Activated naive CD8-positive, alpha-beta T cell treated with anti-CD3 and anti-CD28 coated beads, Interleukin-2, amount 10 ng/mL, durations not matched to agents 7 days and 5 days (primary cell): ENCODE data around the gene UQCRC2. TPM values are rescaled to one million over a fixed set of nuclear protein-coding genes. Genes with fewer than 3 reads are reported as not detected.

Experiments
- ATAC-seq: fragments of 150-1000 bp; cut with Tn5 transposase; one replicate; pipeline ENCODE4 v1.10.0; 2021; ENCODE audit warnings: low read depth, moderate library complexity
- POLR2A ChIA-PET: fragments of 350-600 bp; sonication (Branson Sonifier 250); formaldehyde crosslinking; loops from one replicate; lab custom pipeline; 2021; ENCODE audit warnings: antibody characterized with exemption; lab: Charles Lee
- DNase-seq: peaks from one replicate; pipeline ENCODE4 v3.0.0; 2021
- H3K27ac Mint-ChIP-seq: one replicate; pipeline ENCODE4 v1.8.0; 2022; ENCODE audit warnings: mild to moderate bottlenecking, mixed read lengths
- H3K27me3 Mint-ChIP-seq: one replicate; pipeline ENCODE4 v1.8.0; 2022; ENCODE audit warnings: mild to moderate bottlenecking, moderate library complexity, mixed read lengths
- H3K36me3 Mint-ChIP-seq: one replicate; pipeline ENCODE4 v1.8.0; 2021; ENCODE audit warnings: mild to moderate bottlenecking, mixed read lengths
- H3K4me1 Mint-ChIP-seq: one replicate; pipeline ENCODE4 v1.8.0; 2021; ENCODE audit warnings: mixed read lengths
- H3K4me3 Mint-ChIP-seq: one replicate; pipeline ENCODE4 v1.8.0; 2022; ENCODE audit warnings: mild to moderate bottlenecking, moderate library complexity, mixed read lengths
- H3K9me3 Mint-ChIP-seq: one replicate; pipeline ENCODE4 v1.8.0; 2021; ENCODE audit warnings: mixed read lengths
- total RNA-seq, 2 experiments: library from RNA; stranded (reverse); gene quantifications; one replicate each; pipeline ENCODE4 v1.2.3, GENCODE V29; 2021

Gene UQCRC2
- total RNA-seq, 2 experiments from 2014 or later, result 216 to 221 TPM

DNA sequence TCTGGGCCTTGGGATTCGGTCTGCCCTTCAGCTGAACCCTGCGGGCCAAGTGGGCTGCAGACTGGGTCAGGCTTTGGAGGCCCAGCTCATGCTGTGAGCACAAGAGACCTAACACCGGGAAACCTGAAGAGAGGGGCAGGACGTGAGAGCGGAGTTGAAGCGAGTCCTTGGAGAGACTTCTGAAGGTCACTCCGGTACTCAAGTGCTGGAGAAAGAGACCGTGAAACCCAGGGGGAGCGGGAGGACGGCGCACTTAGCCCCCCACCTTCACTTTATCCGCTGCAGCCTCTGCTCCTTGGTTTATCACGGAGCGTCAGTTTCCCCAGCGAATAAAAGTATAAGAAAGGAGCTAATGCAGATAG, 361 bp downstream of the UQCRC2 start:
- Mint-ChIP-seq H3K27me3 (no peaks in the 10 kb centered on the region), H3K4me1 (peaks cover 36% of the 10 kb centered on the region), H3K36me3 (peaks cover 5% of the 10 kb centered on the region), H3K9me3 (no peaks in the 10 kb centered on the region), H3K27ac (peak overlapping the region; percentile 92), H3K4me3 (peak overlapping the region; percentile 96)
- POLR2A ChIA-PET, result interaction anchor here (0.7 to 2.2 kb wide), 5 partner anchors 11 to 236 kb away, joined by 3 to 14 read pairs (median 4); no protein-coding TSS in a partner anchor
- ATAC-seq, result no peak
- no peak for DNase-seq

DNA sequence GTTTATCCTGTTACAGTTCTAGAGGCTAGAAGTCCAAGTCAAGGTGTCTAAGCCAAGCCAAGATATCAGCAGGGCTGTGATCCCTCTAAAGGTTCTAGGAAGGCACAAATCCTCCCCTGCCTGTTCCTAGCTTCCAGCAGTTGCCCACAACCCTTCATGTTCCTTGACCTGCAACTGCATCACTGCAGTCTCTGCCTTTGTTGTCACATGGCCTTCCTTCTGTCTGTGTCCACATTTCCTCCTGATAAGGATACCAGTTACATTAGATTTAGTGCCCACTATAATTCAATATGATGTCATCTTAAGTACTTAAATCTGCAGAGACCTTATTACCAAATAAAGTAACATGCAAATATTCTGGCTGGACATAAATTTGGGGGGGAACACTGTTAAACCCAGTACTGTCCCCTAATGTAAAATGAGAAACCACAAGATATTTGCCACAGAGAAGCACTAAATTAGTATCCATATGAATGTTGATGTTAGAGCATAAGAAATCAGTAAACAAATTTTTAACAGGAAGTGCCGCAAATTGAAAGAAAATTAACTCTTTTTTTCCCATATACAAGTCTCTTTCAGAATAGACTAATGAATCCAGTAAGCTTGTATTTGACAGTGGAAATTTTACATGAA, 4.7 kb downstream of the UQCRC2 start:
- Mint-ChIP-seq H3K4me1 (peaks cover 18% of the 10 kb centered on the region), H3K4me3 (no peak overlapping the region), H3K27me3 (no peaks in the 10 kb centered on the region), H3K9me3 (no peaks in the 10 kb centered on the region), H3K27ac (no peak overlapping the region), H3K36me3 (peaks cover 14% of the 10 kb centered on the region)
- POLR2A ChIA-PET, result interaction anchor here (1.0 kb wide), 1 partner anchor 8 kb away, joined by 3 read pairs; no protein-coding TSS in a partner anchor
- no peak for DNase-seq
- no peak for ATAC-seq

DNA sequence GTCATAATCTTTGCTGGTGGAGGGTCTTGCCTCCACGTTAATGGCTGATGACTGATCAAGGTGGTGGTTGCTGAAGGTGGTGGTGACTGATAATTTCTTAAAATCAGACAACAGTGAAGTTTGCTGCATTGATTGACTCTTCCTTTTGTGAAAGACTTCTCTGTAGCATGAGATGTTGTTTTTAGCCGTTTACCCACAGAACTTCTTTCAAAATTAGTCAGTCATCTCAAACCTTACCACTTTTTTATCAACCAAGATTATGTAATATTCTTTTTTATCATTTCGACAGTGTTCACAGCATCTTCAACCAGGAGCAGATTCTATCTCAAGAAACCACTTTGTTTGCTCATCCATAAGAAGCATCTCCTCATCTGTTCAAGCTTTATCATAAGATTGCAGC, 5.9 kb downstream of the UQCRC2 start:
- Mint-ChIP-seq H3K27ac (no peak overlapping the region), H3K9me3 (no peaks in the 10 kb centered on the region), H3K4me1 (peaks cover 13% of the 10 kb centered on the region), H3K27me3 (no peaks in the 10 kb centered on the region), H3K4me3 (no peak overlapping the region), H3K36me3 (peaks cover 16% of the 10 kb centered on the region)
- DNase-seq (no peak), ATAC-seq (no peak)
- POLR2A ChIA-PET, result no interaction called here

- no peak overlapping the region for H3K27ac Mint-ChIP-seq
- peaks cover 4% of the 10 kb centered on the region for H3K4me1 Mint-ChIP-seq
- no peaks in the 10 kb centered on the region for H3K27me3 Mint-ChIP-seq
- no peaks in the 10 kb centered on the region for H3K9me3 Mint-ChIP-seq
- no peak overlapping the region for H3K4me3 Mint-ChIP-seq
- POLR2A ChIA-PET, result no interaction called here
- DNase-seq, result no peak
- ATAC-seq, result no peak
- peaks cover 27% of the 10 kb centered on the region for H3K36me3 Mint-ChIP-seq
Measured at GRCh38 chr16:21962475-21962874, 9.3 kb downstream of the UQCRC2 start.

DNA sequence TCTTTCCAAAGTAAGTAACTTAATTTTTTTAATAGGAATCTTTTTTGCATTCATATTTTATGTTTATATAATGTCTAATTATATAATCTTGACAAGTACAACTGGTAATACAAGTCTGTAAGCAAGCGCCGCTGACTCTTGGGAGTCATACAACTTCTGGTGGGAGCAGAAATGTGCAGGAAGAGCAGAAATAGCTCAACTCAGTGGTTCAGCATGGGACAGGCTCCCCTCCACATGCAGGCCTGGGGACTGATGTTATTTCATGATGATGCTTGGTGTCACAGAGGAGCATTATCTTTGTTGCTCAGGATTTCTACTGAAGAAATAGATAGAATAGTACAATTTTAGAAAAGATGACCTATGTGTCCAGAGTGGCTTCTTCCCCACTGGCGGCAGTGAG, 10.7 kb downstream of the UQCRC2 start:
- peaks cover 27% of the 10 kb centered on the region for H3K36me3 Mint-ChIP-seq
- no peaks in the 10 kb centered on the region for H3K27me3 Mint-ChIP-seq
- POLR2A ChIA-PET, result interaction anchor here (0.6 kb wide), 1 partner anchor 10 kb away, joined by 3 read pairs; no protein-coding TSS in a partner anchor

DNA sequence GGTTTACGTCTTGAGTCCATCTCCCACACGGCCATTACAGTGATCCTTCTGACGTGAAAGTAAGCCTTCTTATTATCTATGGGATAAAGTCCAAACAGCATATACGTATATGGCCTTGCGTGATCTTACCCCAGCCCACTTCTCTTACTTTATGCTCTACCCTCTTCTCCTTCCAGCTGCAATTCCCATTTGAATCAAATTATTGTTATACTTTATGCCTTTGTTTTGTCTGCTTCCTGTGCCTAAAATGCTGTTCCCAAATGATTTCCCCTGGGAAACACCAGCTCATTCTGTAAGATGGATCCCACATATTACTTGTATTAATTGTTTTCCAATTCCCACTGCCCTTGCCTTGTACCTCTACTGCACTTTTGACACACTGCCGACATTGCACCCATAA, 11.2 kb downstream of the UQCRC2 start:
- Mint-ChIP-seq H3K27me3 (no peaks in the 10 kb centered on the region), H3K27ac (no peak overlapping the region), H3K9me3 (no peaks in the 10 kb centered on the region), H3K36me3 (peaks cover 23% of the 10 kb centered on the region), H3K4me1 (no peaks in the 10 kb centered on the region), H3K4me3 (no peak overlapping the region)
- no peak for ATAC-seq
- POLR2A ChIA-PET, result interaction anchor here (0.6 kb wide), 1 partner anchor 11 kb away, joined by 3 read pairs; no protein-coding TSS in a partner anchor
- DNase-seq, result no peak

More for the DNA sequence above, 10.7 kb downstream of the UQCRC2 start:
- H3K4me3 Mint-ChIP-seq, result no peak overlapping the region
- DNase-seq (no peak), ATAC-seq (no peak)
- H3K4me1 Mint-ChIP-seq, result no peaks in the 10 kb centered on the region
- no peak overlapping the region for H3K27ac Mint-ChIP-seq
- no peaks in the 10 kb centered on the region for H3K9me3 Mint-ChIP-seq

DNA sequence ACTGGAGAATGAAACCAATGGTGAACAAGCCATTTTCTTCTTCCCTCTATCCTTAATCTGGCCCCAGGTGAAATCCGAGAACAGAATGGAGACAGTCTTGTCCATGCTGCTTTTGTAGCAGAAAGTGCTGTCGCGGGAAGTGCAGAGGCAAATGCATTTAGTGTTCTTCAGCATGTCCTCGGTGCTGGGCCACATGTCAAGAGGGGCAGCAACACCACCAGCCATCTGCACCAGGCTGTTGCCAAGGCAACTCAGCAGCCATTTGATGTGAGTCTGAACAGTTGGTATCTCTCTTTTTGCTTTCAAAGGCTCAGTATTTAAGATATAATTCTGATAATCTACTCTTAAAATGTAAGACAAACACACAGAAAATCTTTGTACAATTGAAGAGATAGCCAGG, 18.7 kb downstream of the UQCRC2 start:
- POLR2A ChIA-PET, result no interaction called here
- Mint-ChIP-seq H3K36me3 (peaks cover 21% of the 10 kb centered on the region), H3K4me1 (no peaks in the 10 kb centered on the region), H3K27ac (no peak overlapping the region), H3K4me3 (no peak overlapping the region), H3K9me3 (no peaks in the 10 kb centered on the region), H3K27me3 (no peaks in the 10 kb centered on the region)
- DNase-seq (no peak), ATAC-seq (no peak)

DNA sequence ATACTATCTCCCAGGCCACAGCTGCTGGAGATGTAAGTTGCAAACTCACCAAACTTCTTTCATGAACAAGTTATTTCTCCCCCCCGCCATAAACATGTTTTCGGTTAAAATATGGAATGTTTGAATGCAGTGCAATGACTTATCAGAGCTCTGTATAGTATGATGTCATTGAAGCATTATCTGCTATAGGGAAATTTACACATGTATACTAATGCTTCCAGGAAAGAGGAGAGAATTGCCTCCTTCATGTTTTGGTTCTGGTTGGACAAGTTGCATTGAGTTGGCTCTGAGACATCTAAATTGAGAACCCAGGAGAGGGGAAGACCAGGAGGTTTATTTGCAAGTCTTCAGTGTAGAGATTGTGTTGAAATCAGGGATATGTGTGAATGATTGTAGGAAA, 20.8 kb downstream of the UQCRC2 start:
- no peak overlapping the region for H3K27ac Mint-ChIP-seq
- POLR2A ChIA-PET, result no interaction called here

DNA sequence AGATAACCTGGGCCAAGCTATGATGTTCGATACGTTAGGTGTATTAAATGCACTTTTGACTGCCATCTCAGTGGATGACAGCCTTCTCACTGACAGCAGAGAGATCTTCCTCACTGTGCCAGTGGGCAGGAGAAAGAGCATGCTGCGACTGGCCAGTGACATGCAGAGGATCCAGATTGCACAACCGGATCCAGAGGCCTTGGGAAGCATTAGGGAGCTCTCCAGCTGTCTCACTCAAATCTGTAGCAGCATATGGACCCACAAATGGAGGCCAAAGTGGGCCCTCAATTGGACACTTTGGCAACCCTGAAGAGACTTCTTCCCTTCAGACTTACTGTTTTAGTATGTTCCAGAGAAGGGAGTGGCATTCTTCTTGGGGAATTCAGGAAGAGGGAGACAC, 26.9 kb downstream of the UQCRC2 start:
- H3K36me3 Mint-ChIP-seq, result peaks cover 19% of the 10 kb centered on the region
- no peak for ATAC-seq
- no peak overlapping the region for H3K27ac Mint-ChIP-seq

More for the DNA sequence above, 20.8 kb downstream of the UQCRC2 start:
- no peak for DNase-seq
- H3K27me3 Mint-ChIP-seq, result no peaks in the 10 kb centered on the region
- peaks cover 15% of the 10 kb centered on the region for H3K36me3 Mint-ChIP-seq
- no peaks in the 10 kb centered on the region for H3K4me1 Mint-ChIP-seq
- no peak overlapping the region for H3K4me3 Mint-ChIP-seq
- H3K9me3 Mint-ChIP-seq, result no peaks in the 10 kb centered on the region
- no peak for ATAC-seq

GRCh38 chr16:21982108-21982507, 28.9 kb downstream of the UQCRC2 start:
- DNase-seq (no peak), ATAC-seq (no peak)
- Mint-ChIP-seq H3K4me3 (no peak overlapping the region), H3K27ac (no peak overlapping the region), H3K9me3 (no peaks in the 10 kb centered on the region), H3K36me3 (peaks cover 23% of the 10 kb centered on the region), H3K27me3 (no peaks in the 10 kb centered on the region), H3K4me1 (no peaks in the 10 kb centered on the region)
- POLR2A ChIA-PET, result no interaction called here

More for the DNA sequence above, 26.9 kb downstream of the UQCRC2 start:
- Mint-ChIP-seq H3K4me3 (no peak overlapping the region), H3K9me3 (no peaks in the 10 kb centered on the region), H3K4me1 (no peaks in the 10 kb centered on the region), H3K27me3 (no peaks in the 10 kb centered on the region)
- POLR2A ChIA-PET, result no interaction called here
- no peak for DNase-seq

DNA sequence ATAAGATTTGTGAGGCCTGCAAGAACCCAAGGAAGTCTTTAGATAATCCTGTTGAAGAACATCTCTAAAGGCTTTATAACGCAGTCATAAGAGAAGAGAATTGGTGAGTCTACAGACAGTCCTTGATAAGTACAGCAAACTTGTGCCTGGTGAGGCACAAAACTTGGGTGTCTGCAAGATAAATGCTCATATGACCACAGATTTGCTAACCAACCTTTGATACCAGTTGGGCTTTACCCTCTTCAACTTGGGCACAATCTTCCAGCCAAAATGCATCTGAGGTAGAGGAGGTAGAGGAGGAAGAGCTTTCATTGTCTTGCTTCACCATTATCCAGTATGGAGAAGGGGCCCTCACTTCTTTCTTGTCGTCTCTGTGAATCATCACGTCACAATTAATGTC, 30.9 kb downstream of the UQCRC2 start:
- no peak overlapping the region for H3K27ac Mint-ChIP-seq
- no peak for ATAC-seq
- H3K4me1 Mint-ChIP-seq, result no peaks in the 10 kb centered on the region
- no peaks in the 10 kb centered on the region for H3K27me3 Mint-ChIP-seq
- POLR2A ChIA-PET, result no interaction called here
- no peaks in the 10 kb centered on the region for H3K9me3 Mint-ChIP-seq
- DNase-seq, result no peak
- peaks cover 20% of the 10 kb centered on the region for H3K36me3 Mint-ChIP-seq
- no peak overlapping the region for H3K4me3 Mint-ChIP-seq

DNA sequence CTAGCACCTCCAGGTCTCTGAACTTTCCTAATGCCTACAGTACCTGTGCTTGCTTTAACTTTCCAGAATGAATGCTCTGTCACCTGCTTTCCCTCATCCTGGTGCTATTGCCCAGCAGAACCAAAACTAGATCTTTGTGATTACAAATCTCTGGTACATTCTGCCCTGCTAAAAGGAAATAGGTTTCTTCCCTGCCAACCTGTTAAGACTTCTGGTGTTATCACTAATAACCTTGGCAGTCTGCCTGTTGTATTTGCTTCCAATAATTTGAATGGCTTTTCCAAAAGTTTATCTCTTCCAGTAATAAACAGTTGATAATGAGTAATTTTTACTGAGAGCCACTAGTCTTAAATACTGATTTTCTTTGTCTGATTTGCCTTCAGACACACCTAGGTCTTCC, 32.4 kb downstream of the UQCRC2 start:
- ATAC-seq (no peak), DNase-seq (no peak)
- POLR2A ChIA-PET, result no interaction called here
- Mint-ChIP-seq H3K27me3 (no peaks in the 10 kb centered on the region), H3K36me3 (peaks cover 11% of the 10 kb centered on the region), H3K9me3 (no peaks in the 10 kb centered on the region), H3K4me3 (no peak overlapping the region), H3K4me1 (no peaks in the 10 kb centered on the region), H3K27ac (no peak overlapping the region)

- ATAC-seq, result no peak
- peaks cover 4% of the 10 kb centered on the region for H3K4me1 Mint-ChIP-seq
Measured at GRCh38 chr16:21986692-21987246, 33.6 kb downstream of the UQCRC2 start.

GRCh38 chr16:21987498-21987897, 34.3 kb downstream of the UQCRC2 start:
- Mint-ChIP-seq H3K4me3 (no peak overlapping the region), H3K27me3 (no peaks in the 10 kb centered on the region), H3K27ac (peak overlapping the region; percentile 5), H3K4me1 (peaks cover 6% of the 10 kb centered on the region), H3K36me3 (peaks cover 6% of the 10 kb centered on the region), H3K9me3 (no peaks in the 10 kb centered on the region)
- DNase-seq (no peak), ATAC-seq (no peak)
- POLR2A ChIA-PET, result no interaction called here

More at GRCh38 chr16:21986692-21987246, 33.6 kb downstream of the UQCRC2 start:
- H3K4me3 Mint-ChIP-seq, result no peak overlapping the region
- POLR2A ChIA-PET, result no interaction called here
- peaks cover 11% of the 10 kb centered on the region for H3K36me3 Mint-ChIP-seq
- H3K27ac Mint-ChIP-seq, result no peak overlapping the region
- H3K9me3 Mint-ChIP-seq, result no peaks in the 10 kb centered on the region
- no peaks in the 10 kb centered on the region for H3K27me3 Mint-ChIP-seq
- no peak for DNase-seq
